ENCODE measurements around the gene CLPTM1L.
"Not testable (repeated sequence)": the region's sequence is repeated elsewhere in the genome, so short reads cannot be mapped to it uniquely, and the experiment has no call there.

The CLPTM1L gene

DNA sequence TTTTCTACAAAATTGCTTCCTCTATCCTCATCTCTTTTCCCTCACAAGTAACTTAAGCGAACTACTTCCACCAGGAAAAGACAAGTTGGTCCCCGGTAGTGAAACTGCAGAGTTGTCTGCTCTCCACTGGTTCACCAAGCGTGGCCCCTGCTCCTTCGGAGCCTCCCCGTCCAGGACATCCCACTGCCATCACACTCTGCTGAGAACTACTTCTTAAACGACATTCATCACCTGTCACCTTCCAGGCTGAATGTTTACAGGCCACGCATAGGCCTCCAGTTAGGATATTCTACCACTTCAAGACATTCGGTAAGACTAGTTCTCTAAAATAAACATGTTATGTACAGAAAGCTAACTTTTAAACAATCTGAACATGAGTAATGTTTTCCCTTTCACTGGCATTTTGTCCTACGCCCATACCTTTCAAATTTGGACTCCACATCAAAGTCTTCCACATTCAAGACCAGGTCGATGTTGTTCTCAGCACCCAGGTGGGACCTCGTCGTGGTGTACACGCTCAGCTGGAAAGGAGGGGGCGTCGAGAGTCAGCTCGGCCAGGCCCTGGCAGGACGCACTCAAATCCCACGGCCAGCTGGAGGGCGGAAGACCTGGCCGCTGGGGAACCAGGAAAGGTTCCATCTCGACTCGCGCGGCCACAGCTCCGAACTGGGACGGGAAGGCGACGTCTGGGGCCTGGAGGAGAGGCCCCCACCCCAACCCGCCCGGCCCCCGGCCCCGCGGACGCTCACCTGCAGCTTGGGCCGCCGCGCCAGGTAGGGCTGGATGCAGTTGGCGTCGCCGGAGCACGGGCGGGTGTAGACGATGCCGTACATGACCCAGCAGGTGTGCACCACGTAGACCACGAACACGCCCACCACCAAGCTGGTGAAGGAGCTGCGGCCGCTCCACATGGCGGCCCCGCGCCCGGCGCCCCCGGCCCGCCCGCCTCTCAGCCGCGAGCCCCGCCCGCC, 683 bp downstream of the CLPTM1L start:
- H3K27me3 ChIP-seq (ENCODE audit: low read depth, low read length): no peaks in the 10 kb centered on the region
- peak overlapping the region; percentile 40 for H3K27ac ChIP-seq (ENCODE audit: low read length)

GRCh38 chr5:1343315-1343751, 1.6 kb downstream of the CLPTM1L start:
- Histone ChIP-seq H3K4me3 (ENCODE audit: low read depth in 1 of 2, low read length in 2 of 2) (peak overlapping the region in 1 of 2 donors; percentile 89), H3K27me3 (ENCODE audit: low read depth, low read length) (no peaks in the 10 kb centered on the region), H3K4me1 (ENCODE audit: control insufficient read depth in 1 of 2, insufficient read depth in 2 of 2, low read length in 2 of 2) (peaks cover 7 to 23% of the 10 kb centered on the region in 2 donors), H3K9me3 (ENCODE audit: control insufficient read depth in 1 of 2, low read length in 2 of 2) (no peaks in the 10 kb centered on the region), H3K27ac (ENCODE audit: low read length) (no peak overlapping the region), H3K36me3 (ENCODE audit: control insufficient read depth in 1 of 2, insufficient read depth in 2 of 2, low read length in 2 of 2) (peaks cover 29 to 35% of the 10 kb centered on the region in 2 donors)

More for the DNA sequence above, 683 bp downstream of the CLPTM1L start:
- peaks cover 7 to 23% of the 10 kb centered on the region in 2 donors for H3K4me1 ChIP-seq (ENCODE audit: control insufficient read depth in 1 of 2, insufficient read depth in 2 of 2, low read length in 2 of 2)
- peak overlapping the region; percentile 79 to 89 for H3K4me3 ChIP-seq (ENCODE audit: low read depth in 1 of 2, low read length in 2 of 2)
- no peaks in the 10 kb centered on the region for H3K9me3 ChIP-seq (ENCODE audit: control insufficient read depth in 1 of 2, low read length in 2 of 2)
- H3K36me3 ChIP-seq (ENCODE audit: control insufficient read depth in 1 of 2, insufficient read depth in 2 of 2, low read length in 2 of 2): peaks cover 23 to 27% of the 10 kb centered on the region in 2 donors

DNA sequence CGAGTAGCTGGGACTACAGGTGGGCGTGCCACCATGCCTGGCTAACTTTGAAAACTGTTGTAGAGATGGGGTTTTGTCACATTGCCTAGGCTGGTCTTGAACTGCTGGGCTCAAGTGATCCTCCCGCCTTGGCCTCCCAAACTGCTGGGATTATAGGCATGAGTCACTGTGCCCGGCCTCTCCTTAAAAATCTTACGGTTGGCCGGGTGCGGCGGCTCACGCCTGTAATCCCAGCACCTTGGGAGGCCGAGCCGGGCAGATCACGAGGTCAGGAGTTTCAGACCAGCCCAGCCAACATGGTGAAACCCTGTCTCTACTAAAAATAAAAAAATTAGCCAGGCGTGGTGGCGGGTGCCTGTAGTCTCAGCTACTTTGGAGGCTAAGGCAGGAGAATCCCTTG, 2.2 kb downstream of the CLPTM1L start:
- not testable (repeated sequence) for H3K27me3 ChIP-seq (ENCODE audit: low read depth, low read length); H3K27ac ChIP-seq (ENCODE audit: low read length); H3K9me3 ChIP-seq (ENCODE audit: control insufficient read depth in 1 of 2, low read length in 2 of 2); H3K4me3 ChIP-seq (ENCODE audit: low read depth in 1 of 2, low read length in 2 of 2)
- H3K4me1 ChIP-seq (ENCODE audit: control insufficient read depth in 1 of 2, insufficient read depth in 2 of 2, low read length in 2 of 2): peaks cover 7 to 23% of the 10 kb centered on the region in 2 donors
- H3K36me3 ChIP-seq (ENCODE audit: control insufficient read depth in 1 of 2, insufficient read depth in 2 of 2, low read length in 2 of 2): peaks cover 34 to 42% of the 10 kb centered on the region in 2 donors

DNA sequence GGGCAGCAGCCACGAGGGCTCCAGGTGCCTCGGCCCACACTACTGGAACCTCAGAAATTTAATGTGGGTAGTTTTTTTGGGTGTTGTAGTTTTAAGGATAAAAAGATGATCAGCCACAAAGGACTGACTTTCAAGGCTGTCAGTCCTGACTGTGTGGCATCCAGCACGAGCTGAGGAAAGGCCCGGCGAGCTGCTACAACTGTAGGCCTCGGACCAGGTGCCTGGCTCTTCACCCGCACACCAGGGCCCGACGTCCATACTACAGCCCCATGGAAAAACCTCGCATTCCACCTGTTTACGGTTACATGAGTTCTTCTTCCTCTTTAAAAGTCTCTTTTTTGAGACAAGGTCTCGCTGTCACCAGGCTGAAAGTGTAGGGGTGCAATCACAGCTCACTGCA, 2.6 kb downstream of the CLPTM1L start:
- Histone ChIP-seq H3K9me3 (ENCODE audit: control insufficient read depth in 1 of 2, low read length in 2 of 2) (no peaks in the 10 kb centered on the region), H3K36me3 (ENCODE audit: control insufficient read depth in 1 of 2, insufficient read depth in 2 of 2, low read length in 2 of 2) (peaks cover 38 to 46% of the 10 kb centered on the region in 2 donors), H3K27me3 (ENCODE audit: low read depth, low read length) (no peaks in the 10 kb centered on the region), H3K4me1 (ENCODE audit: control insufficient read depth in 1 of 2, insufficient read depth in 2 of 2, low read length in 2 of 2) (peaks cover 7 to 23% of the 10 kb centered on the region in 2 donors), H3K27ac (ENCODE audit: low read length) (no peak overlapping the region), H3K4me3 (ENCODE audit: low read depth in 1 of 2, low read length in 2 of 2) (no peak overlapping the region)

GRCh38 chr5:1341863-1342262, 3.0 kb downstream of the CLPTM1L start:
- no peaks in the 10 kb centered on the region for H3K9me3 ChIP-seq (ENCODE audit: control insufficient read depth in 1 of 2, low read length in 2 of 2)
- H3K36me3 ChIP-seq (ENCODE audit: control insufficient read depth in 1 of 2, insufficient read depth in 2 of 2, low read length in 2 of 2): peaks cover 41 to 50% of the 10 kb centered on the region in 2 donors
- H3K4me1 ChIP-seq (ENCODE audit: control insufficient read depth in 1 of 2, insufficient read depth in 2 of 2, low read length in 2 of 2): peaks cover 7 to 23% of the 10 kb centered on the region in 2 donors
- H3K27ac ChIP-seq (ENCODE audit: low read length): no peak overlapping the region
- H3K27me3 ChIP-seq (ENCODE audit: low read depth, low read length): no peaks in the 10 kb centered on the region
- no peak overlapping the region for H3K4me3 ChIP-seq (ENCODE audit: low read depth in 1 of 2, low read length in 2 of 2)

GRCh38 chr5:1339818-1340210, 5.1 kb downstream of the CLPTM1L start:
- Histone ChIP-seq H3K4me1 (ENCODE audit: control insufficient read depth in 1 of 2, insufficient read depth in 2 of 2, low read length in 2 of 2) (peaks cover 4 to 12% of the 10 kb centered on the region in 2 donors), H3K36me3 (ENCODE audit: control insufficient read depth in 1 of 2, insufficient read depth in 2 of 2, low read length in 2 of 2) (peaks cover 58 to 71% of the 10 kb centered on the region in 2 donors)
- H3K9me3 ChIP-seq (ENCODE audit: control insufficient read depth in 1 of 2, low read length in 2 of 2); H3K4me3 ChIP-seq (ENCODE audit: low read depth in 1 of 2, low read length in 2 of 2); H3K27me3 ChIP-seq (ENCODE audit: low read depth, low read length); H3K27ac ChIP-seq (ENCODE audit: low read length): not testable (repeated sequence)

DNA sequence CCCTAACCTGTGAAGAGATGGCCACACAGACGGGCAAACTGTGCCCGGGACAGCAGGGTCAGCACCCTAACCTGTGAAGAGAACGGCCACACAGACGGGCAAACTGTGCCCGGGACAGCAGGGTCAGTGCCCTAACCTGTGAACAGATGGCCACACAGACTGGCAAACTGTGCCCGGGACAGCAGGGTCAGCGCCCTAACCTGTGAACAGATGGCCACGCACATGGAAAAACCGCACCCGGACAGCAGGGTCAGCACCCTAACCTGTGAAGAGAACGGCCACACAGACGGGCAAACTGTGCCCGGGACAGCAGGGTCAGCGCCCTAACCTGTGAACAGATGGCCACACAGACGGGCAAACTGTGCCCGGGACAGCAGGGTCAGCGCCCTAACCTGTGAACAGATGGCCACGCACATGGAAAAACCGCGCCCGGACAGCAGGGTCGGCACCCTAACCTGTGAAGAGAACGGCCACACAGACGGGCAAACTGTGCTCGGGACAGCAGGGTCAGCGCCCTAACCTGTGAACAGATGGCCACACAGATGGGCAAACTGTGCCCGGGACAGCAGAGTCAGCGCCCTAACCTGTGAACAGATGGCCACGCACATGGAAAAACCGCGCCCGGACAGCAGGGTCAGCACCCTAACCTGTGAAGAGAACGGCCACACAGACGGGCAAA, 5.6 kb downstream of the CLPTM1L start:
- peaks cover 4 to 11% of the 10 kb centered on the region in 2 donors for H3K4me1 ChIP-seq (ENCODE audit: control insufficient read depth in 1 of 2, insufficient read depth in 2 of 2, low read length in 2 of 2)
- not testable (repeated sequence) for H3K9me3 ChIP-seq (ENCODE audit: control insufficient read depth in 1 of 2, low read length in 2 of 2); H3K27me3 ChIP-seq (ENCODE audit: low read depth, low read length); H3K4me3 ChIP-seq (ENCODE audit: low read depth in 1 of 2, low read length in 2 of 2); H3K27ac ChIP-seq (ENCODE audit: low read length)
- H3K36me3 ChIP-seq (ENCODE audit: control insufficient read depth in 1 of 2, insufficient read depth in 2 of 2, low read length in 2 of 2): peaks cover 61 to 75% of the 10 kb centered on the region in 2 donors

GRCh38 chr5:1338506-1339070, 6.3 kb downstream of the CLPTM1L start:
- no peak overlapping the region for H3K27ac ChIP-seq (ENCODE audit: low read length)
- H3K4me3 ChIP-seq (ENCODE audit: low read depth in 1 of 2, low read length in 2 of 2): no peak overlapping the region
- H3K36me3 ChIP-seq (ENCODE audit: control insufficient read depth in 1 of 2, insufficient read depth in 2 of 2, low read length in 2 of 2): peaks cover 68 to 82% of the 10 kb centered on the region in 2 donors
- no peaks in the 10 kb centered on the region for H3K9me3 ChIP-seq (ENCODE audit: control insufficient read depth in 1 of 2, low read length in 2 of 2)
- H3K27me3 ChIP-seq (ENCODE audit: low read depth, low read length): no peaks in the 10 kb centered on the region
- H3K4me1 ChIP-seq (ENCODE audit: control insufficient read depth in 1 of 2, insufficient read depth in 2 of 2, low read length in 2 of 2): peaks cover 0 to 4% of the 10 kb centered on the region in 2 donors

DNA sequence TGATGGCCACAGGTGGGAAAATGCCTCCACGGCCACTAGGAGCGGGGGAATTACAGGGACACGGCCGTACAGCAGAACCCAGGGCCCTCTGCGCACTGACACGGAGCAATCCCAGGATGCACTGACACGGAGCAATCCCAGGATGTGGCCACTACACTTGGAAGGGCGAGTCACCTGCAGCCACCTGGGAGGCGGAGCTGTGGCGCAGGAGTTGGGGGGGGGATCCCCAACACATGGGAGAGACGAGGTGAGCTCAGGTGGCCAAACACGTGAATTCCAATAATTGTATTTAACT, 6.8 kb downstream of the CLPTM1L start:
- Histone ChIP-seq H3K27ac (ENCODE audit: low read length) (no peak overlapping the region), H3K36me3 (ENCODE audit: control insufficient read depth in 1 of 2, insufficient read depth in 2 of 2, low read length in 2 of 2) (peaks cover 72 to 87% of the 10 kb centered on the region in 2 donors)

GRCh38 chr5:1337489-1338195, 7.3 kb downstream of the CLPTM1L start:
- Histone ChIP-seq H3K4me3 (ENCODE audit: low read depth in 1 of 2, low read length in 2 of 2) (no peak overlapping the region), H3K9me3 (ENCODE audit: control insufficient read depth in 1 of 2, low read length in 2 of 2) (no peaks in the 10 kb centered on the region), H3K27ac (ENCODE audit: low read length) (no peak overlapping the region), H3K36me3 (ENCODE audit: control insufficient read depth in 1 of 2, insufficient read depth in 2 of 2, low read length in 2 of 2) (peaks cover 74 to 91% of the 10 kb centered on the region in 2 donors), H3K27me3 (ENCODE audit: low read depth, low read length) (no peaks in the 10 kb centered on the region), H3K4me1 (ENCODE audit: control insufficient read depth in 1 of 2, insufficient read depth in 2 of 2, low read length in 2 of 2) (no peaks in the 10 kb centered on the region)

More for the DNA sequence above, 6.8 kb downstream of the CLPTM1L start:
- no peak overlapping the region for H3K4me3 ChIP-seq (ENCODE audit: low read depth in 1 of 2, low read length in 2 of 2)
- H3K4me1 ChIP-seq (ENCODE audit: control insufficient read depth in 1 of 2, insufficient read depth in 2 of 2, low read length in 2 of 2): no peaks in the 10 kb centered on the region
- H3K27me3 ChIP-seq (ENCODE audit: low read depth, low read length): no peaks in the 10 kb centered on the region
- H3K9me3 ChIP-seq (ENCODE audit: control insufficient read depth in 1 of 2, low read length in 2 of 2): no peaks in the 10 kb centered on the region

Data from muscle layer of duodenum (tissue), 2 donors.